Mesenteric fat pad (tissue), 1 donor: ENCODE results near the gene PTPRCAP. TPM values are rescaled to one million over a fixed set of nuclear protein-coding genes. Genes with fewer than 3 reads are reported as not detected.
"Not testable (repeated sequence)": the region's sequence is repeated elsewhere in the genome, so short reads cannot be mapped to it uniquely, and the experiment has no call there.

Experiments
- DNase-seq: peaks from one replicate; pipeline ENCODE4 v3.0.0-alpha.2; 2020; ENCODE audit warnings: low spot score
- total RNA-seq: library from RNA; stranded (reverse); fragmentation: NEBNext Ultra II Directional; extraction: Animal tissue kit (Norgen Biotek cat#: 25700); gene quantifications from one replicate; pipeline ENCODE4 v1.2.1, GENCODE V29; 2021
- donor health status: DM: yes; HTN: yes; CAD: no.

Gene PTPRCAP
- total RNA-seq, 1 donor from 2014 or later = 3.3 TPM

DNA sequence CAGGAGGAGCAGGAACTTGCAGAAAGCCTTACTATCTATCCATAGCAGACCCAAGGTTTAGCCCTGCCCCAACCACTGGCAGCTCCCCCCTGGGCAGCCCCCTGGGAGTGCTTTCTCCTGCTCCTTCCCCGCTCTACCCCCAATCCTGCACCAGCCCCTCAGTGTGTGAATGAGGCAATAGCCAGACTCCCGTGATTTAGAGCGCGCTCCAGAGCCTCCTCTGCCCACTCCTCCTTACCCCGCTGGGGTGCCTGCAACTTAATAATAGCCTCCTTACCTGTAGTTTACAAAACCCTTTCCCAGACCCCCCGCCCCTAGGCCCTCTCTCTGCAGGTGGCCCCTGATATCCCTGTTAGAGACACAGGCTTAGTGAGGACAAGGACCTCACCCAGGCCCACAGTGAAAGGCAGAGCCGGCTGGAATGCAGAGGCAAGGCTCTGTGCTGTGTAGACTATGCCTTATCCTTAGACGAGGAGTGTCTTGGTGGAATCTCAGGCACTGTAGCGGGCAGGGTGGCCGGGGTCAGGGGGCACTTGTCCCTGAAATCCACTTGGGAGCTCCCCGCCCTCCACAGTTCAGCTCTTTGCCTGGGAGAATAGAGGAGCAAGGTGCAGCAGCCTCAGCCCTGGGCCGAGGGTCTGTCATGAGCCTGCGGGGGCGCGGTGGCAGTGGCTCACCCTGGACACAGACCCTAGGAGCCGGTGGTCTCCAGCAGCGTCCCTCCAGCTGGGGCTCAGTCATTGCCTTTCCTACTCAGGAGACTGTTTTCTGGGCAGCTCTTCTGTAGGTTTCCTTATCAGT is 26.3 kb downstream of the PTPRCAP start:
- no peak for DNase-seq

DNA sequence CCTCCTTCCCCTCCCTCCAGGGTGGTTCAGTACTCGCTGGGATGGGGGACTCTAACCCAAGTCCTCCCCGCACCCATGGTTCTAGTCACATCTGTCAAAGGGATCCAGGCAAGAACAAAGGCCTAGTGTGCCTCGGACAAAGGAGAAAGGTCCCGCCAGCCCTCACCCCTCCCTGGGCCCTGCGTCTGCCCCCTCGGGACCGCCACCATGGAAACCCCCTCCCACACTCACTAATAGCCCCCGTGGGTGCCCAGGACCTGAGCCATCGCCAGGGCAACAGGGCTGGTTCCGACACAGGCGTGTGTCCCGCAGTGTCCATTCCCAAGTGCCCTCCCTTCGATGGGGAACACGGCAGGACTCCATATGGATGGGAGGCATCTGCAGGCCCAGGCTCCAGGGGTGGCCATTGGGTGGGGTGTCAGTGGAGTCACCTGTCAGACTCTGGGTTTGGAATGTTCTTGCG is 27.1 kb downstream of the PTPRCAP start:
- DNase-seq = no peak

DNA sequence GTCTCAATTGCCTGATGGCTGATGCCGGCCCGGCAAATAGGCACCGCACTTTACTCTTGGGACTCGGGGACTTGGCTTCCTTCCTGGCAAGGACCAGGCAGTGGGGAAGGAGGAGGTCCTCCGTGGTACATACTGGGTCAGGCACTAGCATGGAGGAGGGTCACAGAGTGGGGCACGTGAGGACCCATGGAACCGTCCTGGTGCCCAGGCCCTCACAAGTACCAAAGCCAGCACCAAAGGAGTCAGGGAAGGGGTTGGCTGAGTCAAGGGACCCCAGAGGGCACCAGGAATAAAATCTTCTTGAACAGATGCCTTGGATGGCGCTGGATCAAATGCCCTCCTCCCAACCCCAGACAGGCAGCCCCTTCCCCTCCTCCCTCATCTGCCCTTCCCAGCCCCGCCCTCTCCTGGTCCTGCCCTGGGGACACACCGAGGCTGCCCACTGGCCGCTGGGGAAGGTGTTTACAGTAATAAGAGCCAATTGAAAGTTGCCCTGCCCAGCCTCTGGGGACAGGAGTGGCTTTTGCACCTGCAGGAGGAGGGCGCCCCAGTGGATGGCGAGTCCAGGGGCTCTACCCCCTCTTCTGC is 27.6 kb downstream of the PTPRCAP start:
- no peak for DNase-seq

DNA sequence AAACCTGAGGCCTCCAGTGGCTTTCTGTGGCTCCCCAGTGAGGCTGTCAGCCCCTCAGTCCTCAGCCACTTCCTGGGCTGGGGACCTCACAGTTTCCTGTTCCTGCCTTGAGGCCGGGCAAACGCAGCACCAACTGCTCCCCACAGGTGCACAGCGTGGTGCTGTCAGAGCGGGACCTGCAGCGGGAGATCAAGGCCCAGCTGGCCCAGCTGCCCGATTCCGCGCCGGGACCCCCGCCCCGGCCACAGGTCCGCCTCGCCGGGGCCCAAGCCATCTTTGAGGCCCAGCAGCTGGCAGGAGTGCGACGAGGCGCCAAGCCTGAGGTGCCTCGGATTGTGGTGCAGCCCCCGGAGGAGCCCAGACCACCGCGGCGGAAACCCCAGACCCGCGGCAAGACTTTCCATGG is 28.2 kb downstream of the PTPRCAP start:
- DNase-seq = no peak

DNA sequence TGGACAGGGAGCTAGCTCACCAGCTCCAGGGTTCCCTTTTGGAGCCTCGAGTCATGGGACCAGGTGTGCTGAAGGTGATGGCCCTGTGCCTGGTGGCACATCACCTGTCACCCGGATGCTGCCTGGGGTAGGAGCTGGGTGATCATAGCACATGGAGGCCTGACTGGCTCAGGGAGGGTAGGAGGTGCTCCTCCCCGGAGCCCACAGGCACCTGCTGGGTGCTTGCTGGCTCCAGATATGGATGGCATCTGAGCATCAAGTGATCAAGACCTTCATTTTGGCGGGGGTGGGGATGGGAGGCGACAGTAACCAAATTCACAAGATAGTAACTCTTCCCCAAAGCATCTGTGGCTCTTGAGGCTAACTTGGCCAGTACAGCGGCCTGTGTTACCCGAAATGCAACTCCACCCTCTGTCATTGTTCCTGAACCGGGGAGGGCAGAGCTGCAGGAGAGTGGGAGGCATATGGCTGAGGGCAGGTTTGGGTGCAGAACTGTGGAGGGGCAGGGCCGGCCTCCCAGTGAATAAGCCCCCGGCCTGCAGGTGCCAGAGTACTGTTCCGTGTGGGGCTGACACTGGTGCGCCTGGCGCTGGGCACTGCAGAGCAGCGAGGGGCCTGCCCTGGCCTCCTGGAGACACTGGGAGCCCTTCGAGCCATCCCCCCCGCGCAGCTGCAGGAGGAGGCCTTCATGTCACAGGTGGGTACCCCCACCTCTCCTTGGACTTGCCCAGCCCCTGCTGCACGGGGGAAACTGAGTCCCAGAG is 28.9 kb downstream of the PTPRCAP start:
- no peak for DNase-seq

DNA sequence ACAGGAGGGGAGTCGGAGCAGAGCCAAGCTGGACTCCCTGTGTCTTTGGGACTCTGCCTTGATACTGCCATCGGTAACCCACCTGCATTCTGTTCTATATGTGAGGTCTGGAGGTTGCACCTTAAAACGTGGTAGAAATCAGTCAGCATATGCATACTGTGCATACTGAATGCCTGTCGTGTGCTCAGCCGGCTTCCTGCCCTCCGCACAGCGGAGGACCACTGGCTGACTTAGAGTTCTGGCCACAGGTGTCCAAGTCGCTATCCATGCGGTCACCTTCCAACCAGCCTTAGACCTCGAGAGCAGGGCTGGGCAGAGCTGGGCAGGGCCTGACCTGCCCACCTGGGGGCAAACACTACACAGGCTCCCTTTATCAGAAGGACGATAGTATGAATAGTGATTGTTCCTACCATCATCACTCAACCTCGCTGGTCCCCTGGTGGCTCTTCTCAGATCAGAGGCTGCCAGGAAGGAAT is 29.8 kb downstream of the PTPRCAP start:
- no peak for DNase-seq

DNA sequence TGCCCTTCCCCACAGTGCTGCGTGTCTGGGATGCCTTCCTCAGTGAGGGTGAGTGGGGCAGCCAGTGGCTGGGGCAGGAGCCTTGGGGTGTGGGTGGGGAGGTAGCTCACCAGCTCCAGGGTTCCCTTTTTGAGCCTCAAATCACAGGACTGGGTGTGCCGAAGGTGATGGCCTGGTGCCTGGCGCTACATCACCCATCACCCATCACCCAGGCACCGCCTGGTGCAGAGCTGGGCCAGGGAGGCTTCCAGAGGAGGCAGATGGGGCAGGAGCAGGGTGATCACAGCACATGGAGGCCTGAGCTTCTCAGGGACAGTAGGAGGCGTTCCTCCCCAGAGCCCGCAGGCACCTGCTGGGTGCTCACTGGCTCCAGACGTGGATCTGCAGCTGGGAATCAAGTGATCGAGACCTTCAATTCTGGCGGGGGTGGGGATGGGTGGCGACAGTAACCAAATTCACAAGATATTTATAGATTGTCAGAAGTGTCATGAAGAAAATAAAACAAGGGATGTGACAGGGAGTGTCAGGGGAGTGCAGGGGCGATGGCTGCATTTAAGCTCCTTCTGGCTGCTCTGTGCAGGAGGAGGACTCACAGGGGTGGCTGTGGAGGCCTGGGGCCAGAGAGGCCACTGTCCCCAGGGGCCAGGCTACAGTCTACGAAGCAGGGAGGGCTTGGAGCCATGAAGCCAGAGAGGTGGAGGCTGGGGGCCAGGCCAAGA is 30.4 kb downstream of the PTPRCAP start:
- DNase-seq = no peak

DNA sequence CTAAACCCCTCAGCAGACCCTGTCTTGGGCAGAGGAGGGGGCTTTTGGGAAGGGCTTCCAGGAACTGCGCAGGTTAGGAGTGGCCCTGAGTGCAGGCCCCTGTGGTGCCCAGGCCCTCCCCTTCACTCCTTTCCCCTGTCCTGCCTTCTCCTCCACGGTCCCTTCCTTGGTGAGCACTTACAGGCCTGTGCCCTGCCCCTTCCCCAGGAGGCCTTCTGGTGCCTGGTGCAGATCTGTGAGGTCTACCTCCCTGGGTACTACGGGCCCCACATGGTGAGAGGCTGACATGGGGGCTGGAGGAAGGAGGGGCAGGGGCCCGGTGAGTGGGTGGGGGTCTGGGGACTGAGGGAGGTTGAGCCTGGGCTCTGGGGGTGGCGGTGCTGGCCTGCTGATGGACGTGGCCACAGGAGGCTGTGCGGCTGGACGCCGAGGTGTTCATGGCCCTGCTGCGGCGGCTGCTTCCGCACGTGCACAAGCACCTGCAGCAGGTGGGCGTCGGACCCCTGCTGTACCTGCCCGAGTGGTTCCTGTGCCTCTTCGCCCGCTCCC is 31.0 kb downstream of the PTPRCAP start:
- DNase-seq = no peak

DNA sequence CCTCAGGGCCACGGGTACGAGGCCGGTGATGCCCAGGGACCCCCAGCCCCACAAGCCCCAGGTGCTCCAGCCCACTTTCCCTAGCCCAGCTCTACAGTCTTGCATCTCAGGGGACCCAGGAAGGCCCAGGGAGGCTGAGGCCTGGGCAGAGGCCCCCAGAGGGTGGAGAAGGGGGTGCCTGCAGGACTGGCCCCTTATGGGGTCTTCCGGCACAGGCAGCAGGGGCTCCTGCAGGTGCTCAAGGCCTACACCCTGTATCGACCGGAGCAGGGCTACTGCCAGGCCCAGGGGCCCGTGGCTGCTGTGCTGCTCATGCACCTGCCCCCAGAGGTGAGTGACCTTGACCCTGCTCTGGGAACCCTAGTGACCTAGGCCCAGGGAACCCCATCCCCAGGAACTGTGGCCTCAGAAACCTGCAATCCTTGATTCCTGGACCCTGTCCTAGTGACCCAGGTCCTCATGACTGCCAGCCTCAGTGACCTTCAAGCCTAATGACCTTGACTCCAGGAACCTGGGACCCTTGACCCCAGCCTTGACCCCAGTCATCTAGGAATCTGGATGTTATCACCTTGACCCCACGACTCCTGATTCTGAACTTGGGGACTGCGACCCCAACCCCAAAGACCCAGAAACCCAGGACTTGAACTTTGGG is 31.7 kb downstream of the PTPRCAP start:
- DNase-seq = no peak

DNA sequence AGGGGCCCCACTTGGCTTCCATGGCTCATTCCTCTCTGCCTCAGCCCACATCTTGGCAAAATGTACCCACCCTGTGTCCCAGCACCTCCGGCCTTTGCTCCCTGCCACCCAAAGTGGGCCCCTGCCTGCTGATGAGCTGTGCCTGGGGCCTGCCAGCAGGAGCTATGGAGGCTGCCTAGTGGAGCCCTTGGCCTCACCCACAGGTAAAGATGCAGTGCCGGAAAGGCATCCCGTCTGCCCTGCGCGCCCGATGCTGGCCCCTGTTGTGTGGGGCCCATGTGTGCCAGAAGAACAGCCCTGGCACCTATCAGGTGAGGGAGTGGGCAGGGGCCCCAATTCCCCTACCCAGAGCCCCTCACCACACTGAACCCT is 32.3 kb downstream of the PTPRCAP start:
- no peak for DNase-seq

DNA sequence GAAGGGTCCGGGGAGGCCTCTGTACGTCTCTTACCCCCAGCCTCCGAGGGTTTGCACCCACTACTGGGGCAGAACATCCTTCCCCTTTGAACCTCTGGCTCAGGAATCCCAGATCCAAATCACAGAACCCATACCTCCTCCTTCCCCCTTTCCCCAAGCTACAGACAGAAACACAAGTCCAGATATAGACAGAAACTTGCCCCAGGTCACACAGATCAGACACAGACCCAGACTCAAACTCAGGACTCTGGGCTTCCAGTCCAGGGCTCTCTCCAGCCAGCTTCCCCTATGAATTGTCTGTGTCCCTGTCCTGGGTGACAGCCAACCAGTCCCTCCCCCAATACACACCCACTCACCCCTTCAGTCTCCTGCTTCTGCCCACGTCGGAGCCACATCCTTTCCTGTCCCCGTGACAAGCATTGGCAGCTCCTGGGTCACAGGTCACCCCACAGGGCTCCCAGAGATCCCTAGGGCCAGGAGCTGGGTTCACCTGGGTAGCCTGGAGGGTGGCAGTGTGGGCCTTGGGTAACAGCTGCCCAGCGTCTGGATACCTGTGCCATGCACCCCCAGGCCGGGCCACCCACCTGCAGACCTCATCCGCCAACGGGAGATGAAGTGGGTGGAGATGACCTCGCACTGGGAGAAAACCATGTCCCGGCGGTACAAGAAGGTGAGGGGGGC is 32.8 kb downstream of the PTPRCAP start:
- DNase-seq = no peak

DNA sequence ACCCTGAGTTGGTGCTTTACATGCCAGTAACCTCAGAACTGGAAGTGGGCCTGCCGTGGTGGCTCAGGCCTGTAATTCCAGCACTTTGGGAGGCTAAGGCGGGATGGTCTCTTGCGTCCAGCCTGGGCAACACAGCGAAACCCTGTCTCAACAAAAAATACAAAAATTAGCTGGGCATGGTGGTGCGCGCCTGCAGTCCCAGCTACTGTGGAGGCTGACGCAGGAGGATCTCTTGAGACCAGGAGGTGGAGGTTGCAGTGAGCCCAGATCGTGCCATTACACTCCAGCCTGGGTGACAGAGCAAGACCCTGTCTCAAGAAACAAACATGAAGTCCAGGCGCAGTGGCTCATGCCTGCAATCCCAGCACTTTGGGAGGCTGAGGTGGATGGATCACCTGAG is 34.4 kb downstream of the PTPRCAP start:
- not testable (repeated sequence) for DNase-seq

DNA sequence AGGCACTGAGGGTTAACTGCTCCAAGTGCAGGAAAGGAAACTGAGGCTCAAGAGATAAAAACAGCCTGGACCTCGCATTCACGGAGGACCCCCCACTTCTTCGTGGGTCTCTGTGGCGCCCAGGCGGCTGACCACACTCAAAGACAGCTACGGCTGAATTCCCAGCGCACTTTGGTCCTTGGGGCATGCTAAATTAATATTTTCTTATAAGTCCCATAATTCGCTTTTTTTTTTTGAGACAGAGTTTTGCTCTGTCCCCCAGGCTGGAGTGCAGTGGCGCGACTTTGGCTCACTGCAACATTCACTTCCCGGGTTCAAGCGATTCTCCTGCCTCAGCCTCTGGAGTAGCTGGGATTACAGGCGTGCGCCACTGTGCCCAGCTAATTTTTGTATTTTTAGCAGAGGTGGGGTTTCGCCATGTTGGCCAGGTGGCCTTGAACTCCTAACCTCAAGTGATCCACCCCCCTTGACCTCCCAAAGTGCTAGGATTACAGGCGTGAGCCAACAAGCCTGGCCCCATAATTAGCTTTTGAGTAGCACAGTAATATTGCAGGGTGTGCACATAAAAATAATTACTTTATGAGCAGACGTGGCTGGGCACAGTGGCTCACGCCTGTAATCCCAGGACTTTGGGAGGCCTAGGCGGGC is 35.2 kb downstream of the PTPRCAP start:
- DNase-seq = not testable (repeated sequence)

DNA sequence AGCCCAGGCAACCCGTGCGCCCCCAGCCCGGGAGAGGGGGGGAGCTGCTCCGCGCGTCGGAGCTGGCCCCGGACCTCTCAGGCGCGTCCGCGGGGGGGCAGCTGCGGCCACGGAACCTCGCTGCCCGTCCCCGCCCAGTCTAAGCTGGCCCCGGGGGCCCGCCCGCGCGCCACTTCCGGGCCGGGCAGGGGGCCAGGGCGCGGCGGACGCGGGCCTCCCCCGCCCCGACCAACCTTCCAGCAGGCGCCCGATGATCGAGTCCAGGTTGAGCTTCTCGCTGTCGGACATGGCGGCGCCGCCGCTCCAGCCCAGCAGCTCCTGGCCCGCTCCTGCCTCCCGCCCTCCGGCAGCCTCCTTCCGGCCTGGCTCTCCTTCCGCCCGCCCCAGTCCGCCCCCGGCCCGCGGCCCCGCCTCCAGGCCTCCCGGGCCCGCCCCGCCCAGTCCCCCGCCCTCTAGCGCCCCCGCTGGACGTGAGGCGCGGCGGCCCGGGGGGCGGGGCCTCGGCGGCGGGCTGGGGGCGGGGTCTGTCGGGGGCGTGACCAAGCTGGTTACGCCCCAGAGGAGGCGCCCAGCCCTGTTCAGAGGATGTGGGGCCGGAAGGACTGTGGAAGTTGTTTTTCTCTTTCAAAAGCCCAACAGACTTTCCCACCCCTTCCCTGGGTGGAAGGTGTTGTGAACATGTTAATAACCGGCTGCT is 35.8 kb downstream of the PTPRCAP start, which contains the start of gene PPP1CA:
PPP1CA (minus strand) TSS at position 364 of the 697 bp plus-strand sequence; CDS start at position 288, 76 bp downstream.
- DNase-seq = peak; percentile 98

DNA sequence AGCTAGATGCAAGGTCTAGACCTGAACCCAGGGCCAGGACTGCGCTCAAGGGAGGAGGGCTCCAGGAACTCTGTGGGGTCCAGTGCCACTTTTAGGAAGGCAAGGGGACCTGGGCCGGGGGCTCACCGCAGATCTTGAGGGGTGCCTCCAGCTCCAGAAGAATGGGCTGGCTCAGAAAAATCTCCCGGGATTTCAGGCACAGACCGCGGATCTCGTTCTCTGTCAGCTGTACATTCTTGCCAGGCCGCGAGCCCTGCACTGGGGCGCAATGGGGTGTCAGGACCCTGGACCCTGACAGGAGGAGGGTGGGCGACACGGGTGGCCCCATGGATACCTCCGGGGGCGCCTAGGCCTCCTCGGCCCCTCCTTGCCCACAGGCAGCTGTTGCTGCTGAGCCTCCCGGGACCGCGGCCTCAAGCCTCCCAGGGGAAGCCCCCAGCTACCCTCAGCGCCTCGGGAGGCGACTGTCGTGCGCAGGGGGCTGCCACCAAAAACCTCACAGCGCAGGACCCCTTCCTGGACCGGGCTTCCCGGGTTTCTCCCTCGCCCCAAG is 36.5 kb downstream of the PTPRCAP start:
- DNase-seq = no peak

DNA sequence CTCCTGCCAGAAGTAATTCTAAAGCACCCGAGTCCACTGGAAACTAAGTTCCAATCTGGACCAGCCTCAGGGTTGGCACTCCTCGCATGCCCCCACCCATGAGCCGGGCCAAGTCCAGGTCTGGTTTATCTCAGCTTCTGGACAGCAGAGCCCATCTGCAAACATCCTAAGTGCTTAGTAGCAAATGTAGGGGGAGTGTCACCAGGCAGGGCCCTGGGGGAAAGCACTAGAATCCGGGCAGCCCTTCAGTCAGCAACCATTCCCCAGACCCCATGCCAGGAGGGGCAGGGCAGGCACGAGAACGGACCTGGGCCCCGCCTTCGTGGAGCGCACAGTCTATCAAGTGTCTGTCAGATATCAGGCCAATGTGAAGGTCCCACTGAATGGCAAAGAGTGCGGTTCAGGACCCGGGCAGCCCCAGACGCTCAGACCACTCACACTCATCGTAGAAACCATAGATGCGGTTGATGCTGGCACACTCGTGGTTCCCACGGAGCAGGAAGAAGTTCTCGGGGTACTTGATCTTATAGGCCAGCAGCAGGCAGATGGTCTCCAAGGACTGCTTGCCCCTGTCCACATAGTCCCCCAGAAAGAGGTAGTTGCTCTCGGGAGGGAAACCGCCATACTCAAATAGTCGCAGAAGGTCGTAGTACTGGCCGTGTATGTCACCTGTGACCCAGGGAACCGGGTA is 37.1 kb downstream of the PTPRCAP start:
- DNase-seq = no peak

DNA sequence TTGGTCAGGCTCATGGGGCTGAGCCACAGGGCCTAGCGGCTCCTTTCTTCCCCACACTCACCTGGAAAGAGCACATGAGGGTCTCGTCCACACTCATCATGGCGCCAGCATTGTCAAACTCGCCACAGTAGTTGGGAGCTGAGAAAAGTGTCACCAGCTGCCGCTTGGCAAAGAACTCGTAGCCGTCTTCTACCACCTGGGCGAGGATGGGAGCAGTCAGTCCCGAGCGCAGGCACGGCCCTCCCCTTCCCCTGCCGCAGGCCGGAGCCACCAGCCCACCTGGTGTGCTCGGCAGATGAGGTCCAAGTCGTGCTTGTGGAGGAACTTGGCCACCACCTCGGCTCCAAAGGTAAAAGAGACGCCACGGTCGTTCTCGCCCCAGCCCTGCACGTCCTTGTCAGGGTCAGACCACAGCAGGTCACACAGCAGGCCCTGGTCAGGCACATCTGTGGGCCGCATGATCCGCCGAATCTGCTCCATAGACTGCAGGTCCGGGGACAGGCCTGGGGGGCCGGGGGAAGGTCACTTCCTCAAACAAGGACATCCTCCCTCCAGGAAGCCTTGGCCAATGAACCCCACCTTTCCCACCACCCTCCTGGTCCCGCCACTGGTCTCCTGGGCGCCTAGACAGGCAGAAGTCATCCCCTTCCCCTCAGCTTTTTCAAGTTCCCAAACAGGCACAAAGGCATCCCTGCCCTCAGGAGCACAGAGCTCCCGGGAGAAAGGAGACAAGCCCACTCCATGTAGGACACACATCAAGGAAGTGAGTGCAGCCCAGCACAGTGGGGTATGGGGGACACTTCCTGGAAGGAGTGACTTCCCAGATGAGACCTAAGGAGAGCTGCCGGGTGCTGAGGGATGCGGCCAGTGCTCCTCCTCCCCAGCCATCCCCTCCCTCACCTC is 38.6 kb downstream of the PTPRCAP start:
- no peak for DNase-seq
